ENCODE data around the gene HS3ST5.

The HS3ST5 gene

DNA sequence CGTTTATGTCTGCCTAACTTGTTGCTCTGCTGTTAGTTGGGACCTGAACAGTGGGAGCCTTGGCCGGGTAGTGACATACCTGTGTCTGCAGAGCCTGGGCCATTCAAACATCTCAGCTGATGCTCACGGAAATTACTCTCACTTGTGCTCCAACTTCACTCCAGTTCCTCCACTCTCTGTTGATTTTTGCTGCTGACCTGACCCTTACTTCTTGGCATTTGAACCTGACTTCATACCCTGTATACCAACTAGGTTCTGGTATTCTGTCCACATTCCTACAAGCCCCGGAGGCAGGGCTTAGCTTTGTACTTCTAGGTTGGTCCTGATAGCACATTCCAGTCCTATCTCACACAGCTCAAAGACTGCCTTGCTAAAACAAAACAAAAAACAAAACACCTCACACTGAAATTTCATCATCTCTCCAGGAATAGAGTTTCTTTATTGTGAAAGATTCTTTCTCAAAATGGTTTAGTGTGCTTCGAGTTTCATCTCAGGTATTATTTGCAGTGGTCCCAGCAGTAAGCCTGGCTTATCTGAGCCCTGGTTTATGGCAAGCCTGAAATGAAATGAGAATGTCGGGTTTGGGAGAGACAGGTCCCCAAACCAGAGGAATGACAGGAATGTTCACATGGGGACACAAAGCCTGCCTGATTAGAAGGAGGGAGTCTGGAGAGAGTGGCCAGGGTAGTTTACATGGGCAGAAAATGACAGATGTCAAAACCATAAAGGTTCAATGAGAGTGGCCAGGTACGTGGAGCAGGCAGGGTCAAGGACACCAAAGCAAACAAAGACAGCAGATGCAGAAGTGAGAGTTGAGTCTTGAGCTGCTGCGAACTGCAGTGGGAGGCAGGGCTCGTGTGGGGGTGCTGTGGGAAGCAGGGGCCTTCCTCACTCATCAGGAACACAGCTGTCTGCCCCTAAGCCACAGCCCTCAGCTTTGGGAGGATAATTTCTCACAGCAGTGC, 197.7 kb downstream of the HS3ST5 start:
- DNase-seq, result no peak

GRCh38 chr6:114142258-114142657, 200.6 kb downstream of the HS3ST5 start:
- no peak for DNase-seq

- DNase-seq, result no peak
These were observed 202.4 kb downstream of the HS3ST5 start for GRCh38 chr6:114140416-114140815.

DNA sequence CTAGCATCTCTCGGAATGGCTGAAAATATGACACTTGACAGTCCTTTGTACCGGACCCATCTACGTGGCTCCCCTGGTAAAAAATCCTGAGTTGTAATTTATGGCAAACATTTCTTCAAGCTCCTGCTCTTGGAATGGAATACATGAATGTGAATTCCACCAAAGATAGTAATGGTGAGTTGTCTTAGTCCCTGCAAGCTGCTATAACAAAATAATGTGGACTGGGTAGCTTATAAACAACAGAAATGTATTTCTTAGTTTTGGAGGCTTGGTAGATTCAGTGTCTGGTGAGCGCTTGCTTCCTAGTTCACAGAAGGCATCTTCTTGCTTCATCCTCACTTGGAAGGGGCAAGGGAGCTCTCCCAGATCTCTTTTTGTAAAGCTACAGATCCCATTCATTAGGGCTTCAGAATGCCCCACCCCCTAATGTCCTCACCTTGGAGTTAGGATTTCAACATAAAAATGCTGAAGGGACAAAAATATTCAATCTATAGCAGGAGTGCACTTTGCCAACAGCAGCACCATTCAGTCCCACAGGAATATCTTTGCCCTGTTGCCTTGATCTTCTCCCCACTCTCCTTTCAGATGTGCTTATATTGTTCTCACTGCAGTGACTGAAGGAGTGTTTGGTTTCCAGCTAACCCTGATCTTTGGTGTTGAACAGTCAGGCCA, 204.1 kb downstream of the HS3ST5 start:
- no peak for DNase-seq

- DNase-seq, result no peak
These were observed 207.4 kb downstream of the HS3ST5 start for GRCh38 chr6:114135363-114135971.

- DNase-seq, result no peak
These were observed 209.0 kb downstream of the HS3ST5 start for GRCh38 chr6:114133816-114134215.

- no peak for DNase-seq
These were observed 210.9 kb downstream of the HS3ST5 start for GRCh38 chr6:114131945-114132344.

DNA sequence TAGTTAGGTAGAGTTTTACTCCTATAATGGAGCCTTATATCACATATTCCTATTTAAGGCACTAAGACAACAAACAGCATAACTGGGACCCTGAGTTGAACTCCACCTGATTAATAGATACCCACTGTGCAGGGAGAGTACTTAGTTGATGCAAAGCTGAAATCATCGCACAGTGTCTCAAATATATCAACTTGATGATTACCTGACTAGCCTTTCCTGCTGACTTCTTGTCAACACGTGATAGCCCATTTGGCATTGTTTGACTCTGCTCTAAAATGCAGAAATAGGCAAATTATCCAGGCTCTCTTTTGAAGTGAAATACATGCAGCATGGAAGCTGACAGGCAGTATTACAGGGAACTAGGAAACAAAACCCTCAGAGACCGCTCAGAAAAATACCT, 217.2 kb downstream of the HS3ST5 start:
- DNase-seq, result no peak

DNA sequence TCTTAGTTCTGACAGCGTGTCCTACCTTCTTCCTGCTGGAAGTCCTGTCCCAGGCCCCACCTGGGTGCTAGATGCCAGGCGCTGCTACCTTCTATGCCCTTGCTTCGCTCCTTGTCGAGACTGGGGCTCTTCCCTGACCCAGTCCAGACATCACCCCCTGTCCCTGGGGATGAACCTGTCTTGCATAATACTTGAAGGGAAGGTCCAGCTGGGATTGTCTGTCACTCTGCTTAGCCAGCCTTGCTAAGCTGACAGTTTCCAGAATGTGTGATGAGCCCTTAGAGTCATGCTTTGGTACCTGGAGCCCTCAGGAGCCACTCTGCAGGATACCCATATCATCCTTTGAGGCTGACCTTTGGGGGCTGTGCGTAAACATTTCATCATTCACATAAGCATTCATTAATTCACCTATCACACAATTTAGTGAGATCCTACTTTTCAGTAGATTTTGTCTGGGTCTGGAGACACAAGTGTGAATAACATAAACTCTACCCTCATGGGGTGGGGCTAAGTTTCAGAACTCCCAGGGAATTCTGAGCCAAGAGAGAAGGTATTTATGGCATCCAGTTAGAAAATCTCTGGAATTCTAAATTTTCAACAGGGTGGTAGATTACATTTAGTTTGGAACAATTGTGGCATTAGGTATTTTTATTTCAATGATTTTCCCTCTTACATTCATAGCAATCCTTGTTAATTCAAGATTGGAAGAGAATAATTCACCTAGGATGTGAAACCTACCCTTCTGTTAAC, 220.7 kb downstream of the HS3ST5 start:
- no peak for DNase-seq

DNA sequence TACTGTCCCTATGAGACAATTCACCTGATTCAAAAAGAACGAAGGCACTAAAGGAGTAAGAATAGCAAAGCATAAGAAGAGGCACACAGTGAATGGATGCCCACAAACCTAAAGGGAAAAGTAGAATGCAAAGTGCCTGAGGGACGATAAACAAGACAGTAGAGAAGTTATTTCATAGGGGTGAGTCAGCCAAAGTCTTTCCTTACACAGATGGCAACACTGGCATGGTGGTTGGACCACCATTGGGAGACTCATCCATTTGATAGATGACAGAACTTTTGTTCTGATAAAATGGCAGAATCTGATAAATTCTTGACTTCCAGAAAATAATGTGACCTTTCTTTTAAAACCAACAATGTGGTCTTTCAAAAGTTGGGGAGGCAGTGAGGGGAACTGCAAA, 223.8 kb downstream of the HS3ST5 start:
- DNase-seq, result no peak

DNA sequence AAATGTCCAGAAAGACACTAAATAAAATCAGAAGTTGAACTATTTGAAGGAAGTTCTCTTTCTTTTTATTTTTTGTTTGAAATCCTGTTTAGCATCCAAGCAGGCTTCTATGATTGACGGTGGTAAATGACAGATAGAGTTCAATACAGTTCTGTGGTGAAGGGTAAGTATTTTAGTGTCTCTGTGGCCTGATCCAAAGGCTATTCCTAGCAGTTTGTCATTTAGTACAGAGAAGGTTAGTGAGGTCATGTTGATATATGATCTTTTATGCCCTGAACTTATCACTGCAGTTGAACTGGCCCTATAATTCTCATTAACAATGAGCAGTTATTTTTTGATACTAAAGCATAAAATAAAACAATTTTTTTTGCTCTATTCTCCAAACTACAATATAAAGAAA, 227.2 kb downstream of the HS3ST5 start:
- no peak for DNase-seq

DNA sequence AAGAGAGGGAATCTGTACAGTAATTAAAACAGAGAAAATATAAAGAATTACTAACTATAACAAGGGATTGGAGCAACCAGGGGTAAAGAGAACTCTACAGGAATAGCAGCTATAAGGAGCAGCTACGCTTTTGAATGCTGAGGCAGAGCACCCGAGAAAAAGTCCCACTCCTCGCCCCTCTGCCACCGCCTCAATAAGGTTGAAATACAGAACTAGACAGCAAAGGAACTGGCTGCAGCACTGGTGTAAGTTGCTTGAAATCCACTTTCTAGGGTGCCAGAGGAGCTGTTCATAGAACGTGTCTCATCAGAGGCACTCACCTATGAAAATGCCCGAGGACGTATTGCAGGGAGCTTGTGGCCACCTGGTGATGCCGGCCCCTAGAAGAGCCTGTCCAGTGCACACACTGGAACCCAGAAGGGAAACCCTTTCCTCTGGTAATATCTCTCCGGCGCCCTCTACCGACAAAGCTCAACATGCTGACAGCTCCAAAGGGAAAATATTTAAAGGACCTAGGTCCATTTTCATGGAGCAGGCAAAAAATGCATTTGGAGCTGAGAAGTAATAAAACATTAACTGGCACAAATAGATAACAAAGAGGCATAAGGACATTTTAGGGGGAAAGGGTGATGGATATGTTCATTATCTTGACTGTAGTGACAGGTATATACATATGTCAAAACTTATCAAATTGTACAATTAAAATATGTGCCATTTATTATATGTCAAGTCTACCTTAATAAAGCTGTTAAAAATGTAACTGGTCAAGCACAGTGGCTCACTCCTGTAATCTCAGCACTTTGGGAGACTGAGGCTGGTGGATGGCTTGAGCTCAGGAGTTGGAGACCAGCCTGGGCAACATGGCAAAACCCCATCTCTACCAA, 234.5 kb downstream of the HS3ST5 start:
- no peak for DNase-seq

- no peak for DNase-seq
These were observed 236.8 kb downstream of the HS3ST5 start for GRCh38 chr6:114106020-114106419.

DNA sequence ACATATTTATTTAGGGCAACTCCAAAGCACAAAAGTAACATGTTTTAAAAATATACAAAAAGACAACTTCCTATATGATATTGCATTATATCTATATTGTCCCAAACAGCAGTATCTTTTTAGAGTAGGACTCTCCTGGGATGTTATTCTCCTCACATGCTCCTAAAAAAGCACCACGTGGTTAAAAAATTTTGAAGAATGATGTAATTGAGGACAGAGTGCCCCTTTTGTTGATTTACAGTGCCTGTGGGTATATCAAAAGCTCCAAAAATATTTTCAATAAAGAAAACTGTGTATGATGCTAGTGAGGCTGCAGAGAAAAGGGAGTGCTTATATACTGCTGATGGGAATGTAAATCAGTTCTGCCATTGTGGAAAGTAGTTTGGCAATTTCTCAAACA, 241.6 kb downstream of the HS3ST5 start:
- DNase-seq, result no peak

GRCh38 chr6:114100215-114100994, 242.4 kb downstream of the HS3ST5 start:
- DNase-seq, result no peak

- DNase-seq, result no peak
These were observed 246.2 kb downstream of the HS3ST5 start for GRCh38 chr6:114096561-114097172.

GRCh38 chr6:114092943-114093342, 249.9 kb downstream of the HS3ST5 start:
- no peak for DNase-seq

DNA sequence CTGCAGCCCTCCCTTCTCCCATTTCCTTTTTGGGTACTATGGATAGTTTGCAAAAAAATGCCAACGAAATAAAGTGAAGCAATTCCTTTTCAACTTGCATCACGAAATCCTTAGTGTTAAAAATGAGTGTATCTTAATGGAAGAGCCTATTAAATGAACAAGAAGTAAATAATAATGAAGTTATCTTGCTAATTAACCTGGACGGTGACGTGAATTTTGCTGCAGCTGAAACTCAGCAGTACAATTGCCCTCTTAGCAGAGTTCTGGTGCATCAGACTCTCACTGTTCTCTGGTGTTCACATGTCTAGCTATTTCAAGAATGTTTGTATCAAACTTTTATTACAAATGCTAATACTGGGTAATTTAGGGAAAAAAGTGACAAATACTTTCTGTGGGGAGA, 252.2 kb downstream of the HS3ST5 start:
- DNase-seq, result no peak

DNA sequence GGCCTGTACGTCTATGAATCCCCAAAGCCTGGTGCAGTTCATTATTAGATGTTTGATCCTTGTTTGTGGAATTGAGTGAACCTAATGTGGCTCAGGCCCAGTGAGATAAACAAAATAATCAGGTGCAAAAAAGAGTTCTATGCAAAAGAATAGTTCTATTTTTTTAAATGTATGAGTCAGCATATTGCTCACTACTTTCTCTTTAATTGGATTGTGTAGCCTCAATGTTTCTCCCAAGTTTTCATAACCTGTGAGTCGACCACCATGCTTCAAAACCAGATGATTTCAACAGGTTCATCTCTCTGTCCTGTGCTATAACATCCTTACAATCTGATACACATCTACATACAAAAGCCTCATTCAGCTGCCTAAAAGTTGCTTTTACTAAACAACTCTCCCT, 255.3 kb downstream of the HS3ST5 start:
- no peak for DNase-seq

DNA sequence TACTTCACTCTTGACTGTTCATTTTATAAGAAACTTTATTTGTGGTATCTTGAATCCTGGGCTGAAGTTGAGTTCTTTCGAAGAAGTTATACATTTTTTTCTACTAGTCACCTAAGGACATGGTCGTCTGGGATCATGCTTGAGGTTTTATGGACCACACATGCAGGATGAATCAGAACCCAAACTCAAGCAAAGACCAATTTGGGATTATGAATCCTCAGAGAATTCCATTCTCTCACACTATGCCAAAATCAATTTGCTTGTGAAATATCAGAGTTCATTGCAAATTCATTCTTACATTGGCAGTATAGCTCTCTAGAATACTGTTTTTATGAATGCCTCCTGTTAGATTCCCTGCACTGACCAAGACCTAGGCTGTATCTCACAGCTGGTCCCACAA, 257.6 kb downstream of the HS3ST5 start:
- DNase-seq, result no peak

Data from activated CD4-positive, alpha-beta T cell treated with anti-CD3 and anti-CD28 coated beads for 1 hour (primary cell).